Esophagus (tissue), 2 donors: ENCODE measurements around the gene RHOJ. TPM values are rescaled to one million over a fixed set of nuclear protein-coding genes. Genes with fewer than 3 reads are reported as not detected.

Source experiments
- H3K27ac ChIP-seq, 2 donors: one replicate each; pipeline ENCODE4 v1.5.1; 2013; ENCODE audit warnings: low read depth in 2 of 2, mild to moderate bottlenecking in 2 of 2, inconsistent platforms in 1 of 2, low read length in 1 of 2, moderate library complexity in 1 of 2
- H3K27me3 ChIP-seq, 2 donors: one replicate each; pipeline ENCODE4 v1.6.1; 2013; ENCODE audit warnings: low read length in 2 of 2, control low read depth in 1 of 2, mild to moderate bottlenecking in 1 of 2; ENCODE audit not compliant: insufficient read depth in 2 of 2, control insufficient read depth in 1 of 2
- H3K36me3 ChIP-seq, 2 donors: one replicate each; pipeline ENCODE4 v1.6.1; 2013; ENCODE audit warnings: low read length in 1 of 2; ENCODE audit not compliant: control insufficient read depth in 2 of 2, insufficient read depth in 2 of 2
- H3K4me1 ChIP-seq, 2 donors: one replicate each; pipeline ENCODE4 v1.6.1; 2013; ENCODE audit warnings: low read length in 1 of 2; ENCODE audit not compliant: control insufficient read depth in 2 of 2, insufficient read depth in 2 of 2
- H3K4me3 ChIP-seq, 2 donors: one replicate each; pipeline ENCODE4 v1.5.1; 2013; ENCODE audit warnings: low read length in 2 of 2, mild to moderate bottlenecking in 2 of 2, low read depth in 1 of 2, moderate library complexity in 1 of 2
- H3K9me3 ChIP-seq, 2 donors: one replicate each; pipeline ENCODE4 v1.6.1; 2013; ENCODE audit warnings: mild to moderate bottlenecking in 2 of 2, low read depth in 1 of 2, low read length in 1 of 2, moderate library complexity in 1 of 2; ENCODE audit not compliant: control insufficient read depth in 2 of 2, insufficient read depth in 1 of 2
- WGBS, 2 donors: extraction: QIAGEN DNeasy Blood & Tissue Kit; methylation state at CpG; one replicate each; pipeline ENCODE4 v1.1.7; 2013; 5-methylcytosine and 5-hydroxymethylcytosine counted together
- polyA plus RNA-seq, 2 donors: library from polyadenylated mRNA; stranded (reverse); fragments of 200-250 nt; gene quantifications; one replicate each; pipeline ENCODE4 v1.2.3, GENCODE V29; 2013
- donor health status: healthy with polysubstance abuse.
- donor health status: Bipolar disorder and iron deficiency.

Gene RHOJ
- polyA plus RNA-seq, 2 donors: 2.5 to 2.6 TPM

DNA sequence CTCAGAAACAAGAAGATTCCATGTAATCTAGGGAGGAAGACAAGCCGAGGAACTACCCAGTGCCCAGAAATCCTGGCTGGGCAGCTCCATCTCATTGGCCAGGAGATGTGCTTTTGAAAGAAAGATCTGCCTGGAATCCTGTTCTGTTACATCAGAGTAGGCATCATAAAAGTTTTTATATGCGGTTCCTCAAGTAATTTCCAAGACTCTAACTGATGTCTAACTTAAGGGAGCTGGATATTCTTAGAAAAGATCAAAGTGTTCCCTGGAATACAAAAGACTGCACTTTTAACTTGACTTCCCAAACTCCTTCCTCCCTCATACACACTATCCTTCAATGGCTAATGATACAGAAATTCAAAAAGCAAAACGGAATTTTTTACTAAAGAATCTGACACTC is 16.3 kb downstream of the RHOJ start:
- Histone ChIP-seq H3K27ac (no peak overlapping the region), H3K4me1 (no peaks in the 10 kb centered on the region)

DNA sequence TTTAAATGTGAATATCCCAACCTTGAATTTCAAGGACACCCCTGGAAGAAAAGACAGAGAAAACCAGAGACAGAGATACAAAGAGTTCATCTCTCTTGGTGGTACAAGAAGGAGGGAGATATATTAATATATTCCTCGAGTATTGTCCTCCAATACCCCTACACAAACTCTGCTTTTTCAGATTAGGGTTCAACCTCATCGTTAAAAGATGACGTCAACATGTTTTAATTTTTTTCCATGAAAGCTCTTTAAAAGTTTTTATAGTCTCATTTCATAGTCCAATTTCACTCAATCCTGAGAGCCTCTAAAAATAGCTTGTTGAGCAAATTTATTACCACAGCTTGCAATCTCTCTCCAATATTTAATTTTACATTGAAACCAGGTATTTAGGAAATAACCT is 19.4 kb downstream of the RHOJ start:
- Histone ChIP-seq H3K4me1 (no peaks in the 10 kb centered on the region), H3K4me3 (no peak overlapping the region), H3K36me3 (no peaks in the 10 kb centered on the region), H3K27me3 (no peaks in the 10 kb centered on the region), H3K9me3 (no peaks in the 10 kb centered on the region), H3K27ac (no peak overlapping the region)
- WGBS, 2 donors: 38 to 52% methylated on average over 3 of the region's 3 CpGs

More for the DNA sequence above, 16.3 kb downstream of the RHOJ start:
- Histone ChIP-seq H3K9me3 (no peaks in the 10 kb centered on the region), H3K36me3 (no peaks in the 10 kb centered on the region), H3K27me3 (no peaks in the 10 kb centered on the region), H3K4me3 (no peak overlapping the region)
- 62 to 65% methylated on average over 3 of the region's 3 CpGs for WGBS, 2 donors

DNA sequence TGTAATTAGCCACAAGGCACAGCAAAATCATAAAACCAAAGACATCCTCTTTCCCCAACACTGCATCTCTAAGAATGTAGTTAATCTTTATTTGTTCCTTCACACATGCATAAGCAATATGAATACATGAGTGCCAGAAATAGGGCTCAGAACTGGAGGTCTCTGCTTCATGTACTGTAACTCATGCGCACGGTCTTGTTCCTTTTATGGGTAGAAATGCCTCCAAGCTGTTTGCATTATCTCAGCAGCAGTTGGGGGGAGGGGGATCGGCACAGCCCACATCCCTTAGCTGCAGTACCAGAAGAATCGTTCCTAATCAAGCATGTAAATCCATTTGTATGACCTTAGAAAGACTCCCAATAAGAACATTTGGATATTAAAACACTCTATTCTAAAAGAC is 20.0 kb downstream of the RHOJ start:
- Histone ChIP-seq H3K36me3 (no peaks in the 10 kb centered on the region), H3K27ac (no peak overlapping the region), H3K4me1 (no peaks in the 10 kb centered on the region), H3K4me3 (no peak overlapping the region), H3K27me3 (no peaks in the 10 kb centered on the region), H3K9me3 (no peaks in the 10 kb centered on the region)
- 36 to 46% methylated on average over 4 of the region's 4 CpGs for WGBS, 2 donors

DNA sequence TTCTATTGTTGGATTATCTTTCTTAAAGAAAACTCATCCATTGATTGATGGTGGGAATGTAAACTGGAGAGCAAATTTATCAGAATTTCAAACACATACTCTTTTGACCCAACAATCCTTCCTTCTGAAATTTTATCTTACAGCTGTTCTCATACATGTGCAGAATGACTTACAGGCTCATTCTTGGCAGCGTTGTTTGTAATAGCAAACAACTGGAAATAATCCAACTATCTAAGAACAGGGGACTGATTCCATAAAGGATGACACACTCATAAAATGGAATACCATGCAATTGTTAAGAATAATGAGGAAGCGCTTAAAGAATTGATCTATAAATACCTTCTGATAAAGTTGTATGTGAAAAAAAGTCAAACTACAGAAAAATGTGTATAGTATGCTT is 24.0 kb downstream of the RHOJ start:
- Histone ChIP-seq H3K4me3 (no peak overlapping the region), H3K36me3 (no peaks in the 10 kb centered on the region), H3K9me3 (no peaks in the 10 kb centered on the region), H3K27me3 (no peaks in the 10 kb centered on the region), H3K4me1 (no peaks in the 10 kb centered on the region), H3K27ac (no peak overlapping the region)
- 66 to 68% methylated on average over 2 of the region's 2 CpGs for WGBS, 2 donors

DNA sequence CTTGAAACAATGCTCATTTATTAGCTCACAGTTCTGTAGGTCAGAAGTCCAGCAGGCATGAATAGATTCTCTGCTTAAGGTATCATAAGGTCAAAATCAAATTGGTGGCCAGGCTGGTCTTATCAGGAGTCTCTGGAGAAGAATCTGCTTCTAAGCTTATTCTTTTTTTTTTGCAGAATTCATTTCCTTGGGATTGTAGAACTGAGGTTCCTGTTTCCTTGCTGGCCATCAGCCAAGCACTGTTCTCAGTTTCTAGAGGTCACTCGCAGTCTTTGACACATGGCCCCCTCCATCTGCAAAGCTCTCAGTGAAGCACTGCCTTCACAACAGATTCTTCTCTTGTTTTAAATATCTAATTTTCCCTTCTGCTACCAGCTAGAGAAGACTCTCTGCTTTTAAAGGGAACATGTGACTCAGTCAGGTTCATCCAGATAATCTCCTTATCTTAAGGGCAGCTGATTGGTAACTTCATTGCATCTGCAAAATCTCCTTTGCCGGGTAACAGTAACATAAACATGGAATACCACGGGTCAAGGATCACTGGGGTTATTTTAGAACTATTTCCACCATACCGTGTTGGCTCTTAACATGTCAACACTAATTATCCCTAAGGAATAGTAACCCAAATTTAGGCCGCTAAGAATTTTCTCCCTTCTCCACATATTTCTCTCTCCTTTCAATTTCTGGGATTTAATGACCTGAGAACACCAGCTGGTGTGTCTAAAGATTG is 25.3 kb downstream of the RHOJ start:
- Histone ChIP-seq H3K27ac (no peak overlapping the region), H3K9me3 (no peaks in the 10 kb centered on the region), H3K36me3 (no peaks in the 10 kb centered on the region), H3K4me1 (no peaks in the 10 kb centered on the region), H3K27me3 (no peaks in the 10 kb centered on the region), H3K4me3 (no peak overlapping the region)
- WGBS, 2 donors: 79 to 83% methylated on average over 5 of the region's 5 CpGs

DNA sequence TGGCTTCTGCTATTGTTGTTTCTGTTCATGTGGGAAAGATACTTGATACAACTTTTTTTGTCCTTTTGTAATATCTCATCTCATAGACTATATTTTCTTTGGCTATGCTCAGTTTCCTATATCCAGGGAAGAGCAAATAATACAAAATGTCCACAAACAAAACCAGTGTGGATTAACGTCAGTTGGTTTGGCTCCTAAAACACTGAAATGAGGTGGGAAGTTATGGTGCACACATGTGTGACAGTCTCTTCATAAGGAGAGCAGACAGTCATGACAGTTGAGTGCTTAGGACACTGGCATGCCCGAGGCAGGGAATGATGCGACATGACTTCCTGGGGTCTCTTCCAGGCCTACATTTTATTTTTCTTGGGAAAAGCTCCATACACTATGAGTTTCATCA is 27.5 kb downstream of the RHOJ start:
- WGBS, 2 donors: 75 to 81% methylated on average over 3 of the region's 3 CpGs
- H3K4me3 ChIP-seq: no peak overlapping the region

DNA sequence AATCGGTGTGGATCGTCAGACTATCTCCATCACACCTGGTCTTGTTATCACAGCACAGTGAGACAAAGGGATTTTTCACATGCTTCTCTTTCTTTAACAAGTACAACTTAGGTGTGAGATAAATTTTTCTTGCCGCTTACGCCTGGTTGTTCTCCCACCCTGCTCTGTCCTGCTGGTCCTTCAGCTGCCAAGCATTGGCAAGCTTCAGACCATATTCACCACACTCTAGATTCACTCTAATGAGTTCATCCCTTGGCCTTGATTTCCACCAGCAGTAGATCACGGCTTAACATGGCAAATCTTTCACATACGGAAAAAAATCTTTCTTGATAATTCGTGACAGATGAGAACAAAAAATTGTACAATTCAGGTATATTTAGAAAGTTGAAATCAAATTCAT is 33.5 kb downstream of the RHOJ start:
- Histone ChIP-seq H3K27ac (no peak overlapping the region), H3K4me3 (no peak overlapping the region), H3K36me3 (no peaks in the 10 kb centered on the region), H3K27me3 (no peaks in the 10 kb centered on the region), H3K9me3 (no peaks in the 10 kb centered on the region), H3K4me1 (no peaks in the 10 kb centered on the region)
- WGBS, 2 donors: 87 to 92% methylated on average over 7 of the region's 7 CpGs

More for the DNA sequence above, 27.5 kb downstream of the RHOJ start:
- Histone ChIP-seq H3K36me3 (no peaks in the 10 kb centered on the region), H3K4me1 (no peaks in the 10 kb centered on the region), H3K27ac (no peak overlapping the region), H3K9me3 (no peaks in the 10 kb centered on the region), H3K27me3 (no peaks in the 10 kb centered on the region)

DNA sequence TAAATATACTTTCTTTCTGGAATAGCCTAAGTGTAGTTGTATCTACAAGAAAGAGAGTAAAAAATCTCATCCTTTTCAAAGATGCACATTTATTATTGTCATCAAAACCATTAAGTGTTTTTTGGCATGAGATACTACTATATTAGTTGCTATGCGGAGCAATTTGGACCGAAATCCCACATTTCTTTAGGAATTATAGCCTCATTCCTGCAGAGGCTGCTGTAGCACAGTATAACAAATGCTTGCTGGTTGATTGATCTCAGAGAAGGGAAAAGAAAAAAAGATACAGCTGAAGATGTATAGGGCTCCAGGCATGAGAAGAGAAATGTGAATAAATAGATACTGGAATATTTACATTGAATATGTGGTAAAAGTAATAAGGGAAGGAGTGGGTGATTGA is 36.0 kb downstream of the RHOJ start:
- Histone ChIP-seq H3K4me3 (no peak overlapping the region), H3K36me3 (no peaks in the 10 kb centered on the region), H3K27me3 (no peaks in the 10 kb centered on the region), H3K9me3 (no peaks in the 10 kb centered on the region), H3K4me1 (no peaks in the 10 kb centered on the region), H3K27ac (no peak overlapping the region)
- WGBS, 2 donors: 76 to 87% methylated on average over 2 of the region's 2 CpGs

DNA sequence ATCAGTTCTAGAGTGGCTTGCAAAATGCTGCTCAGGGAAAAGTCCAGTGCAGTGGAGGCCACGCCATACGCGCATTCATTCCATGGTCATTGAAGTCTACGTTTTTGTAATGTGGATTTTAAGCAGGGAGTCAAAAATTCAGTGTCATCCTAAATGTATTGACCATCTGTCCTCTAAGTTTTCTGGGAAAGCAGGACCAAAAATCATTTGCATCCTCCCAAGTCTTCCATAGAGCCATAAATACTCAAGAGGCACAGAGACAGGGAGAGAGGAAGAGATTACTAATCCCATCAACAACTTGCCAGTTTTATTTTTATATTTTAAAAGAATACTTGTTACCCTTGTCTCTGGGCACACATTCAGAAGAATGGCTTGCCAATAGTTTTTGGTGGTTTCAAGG is 36.9 kb downstream of the RHOJ start:
- no peak overlapping the region for H3K27ac ChIP-seq
- H3K4me3 ChIP-seq: no peak overlapping the region
- H3K4me1 ChIP-seq: no peaks in the 10 kb centered on the region
- 79 to 83% methylated on average over 4 of the region's 4 CpGs for WGBS, 2 donors
- H3K9me3 ChIP-seq: no peaks in the 10 kb centered on the region
- H3K36me3 ChIP-seq: no peaks in the 10 kb centered on the region
- no peaks in the 10 kb centered on the region for H3K27me3 ChIP-seq

DNA sequence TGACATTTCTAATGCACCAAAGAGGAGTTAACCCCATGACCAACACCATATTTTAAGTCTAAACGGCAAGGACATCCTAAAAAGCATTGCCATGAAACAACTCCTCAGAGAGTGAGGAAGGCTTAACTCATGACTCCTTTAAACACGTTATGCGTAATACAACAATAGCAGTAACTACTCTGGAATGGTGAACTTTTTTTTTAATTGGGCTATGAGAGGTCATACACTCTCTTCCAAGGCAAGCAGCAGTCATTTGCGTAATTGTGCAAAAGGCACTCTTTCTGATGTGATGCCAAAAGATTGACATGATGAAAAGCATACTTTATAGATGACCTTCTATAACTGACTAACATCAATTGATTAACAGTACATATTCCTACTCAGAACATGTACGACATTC is 39.4 kb downstream of the RHOJ start:
- Histone ChIP-seq H3K27ac (no peak overlapping the region), H3K27me3 (no peaks in the 10 kb centered on the region), H3K36me3 (no peaks in the 10 kb centered on the region), H3K4me3 (no peak overlapping the region), H3K4me1 (no peaks in the 10 kb centered on the region), H3K9me3 (no peaks in the 10 kb centered on the region)
- 76 to 84% methylated on average over 5 of the region's 5 CpGs for WGBS, 2 donors
